GM20431 (cell line): ENCODE measurements around the gene MUCL1.

Source experiments
- in situ Hi-C: fragments of 300-500 bp; cut with MseI, MboI; formaldehyde crosslinking; loops from one replicate; pipeline ENCODE4 v1.15.0; 2020; ENCODE audit warnings: low sequenced_read_pairs; ENCODE audit not compliant: unreplicated experiment

MUCL1 gene

GRCh38 chr12:54890339-54890738 is 36.0 kb downstream of the MUCL1 start:
- in situ Hi-C loops, result no loop called here

DNA sequence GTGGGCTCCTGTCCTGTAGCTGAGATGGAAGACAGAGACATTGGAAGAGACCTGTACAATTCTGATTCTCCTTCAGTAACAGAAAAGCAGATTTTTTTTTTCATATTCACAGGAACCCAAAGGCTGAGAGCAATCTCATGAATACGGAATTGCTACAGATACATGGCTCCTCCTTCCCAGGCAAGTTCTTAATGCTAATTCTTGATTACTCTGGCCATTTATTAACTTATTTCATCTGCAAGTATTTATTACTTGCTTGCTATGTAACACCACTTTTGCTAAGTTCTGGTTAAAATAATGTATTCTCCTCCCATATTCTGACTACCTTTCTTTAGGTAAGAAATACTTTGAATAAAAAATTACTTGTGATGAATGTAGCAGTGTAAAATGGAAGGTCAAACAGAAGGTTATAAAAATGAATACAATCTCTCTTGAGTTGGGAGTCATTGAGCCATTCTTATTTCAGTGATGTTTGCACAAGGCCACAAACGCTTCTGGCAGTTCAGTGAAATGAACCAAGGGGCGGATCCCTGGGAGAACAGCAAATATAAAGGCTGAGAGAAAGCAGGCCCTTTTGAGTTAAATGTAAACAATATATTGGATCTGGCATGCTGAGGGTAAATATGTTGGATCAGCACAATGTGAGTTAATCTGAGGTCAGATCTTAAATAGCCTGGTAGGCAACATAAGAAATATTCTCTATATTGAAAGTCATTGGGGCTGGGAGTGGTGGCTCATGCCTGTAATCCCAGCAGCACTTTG is 37.6 kb downstream of the MUCL1 start:
- in situ Hi-C loops, result no loop called here
